Loucy (cell line): Measurements from ENCODE around the gene GTSE1.

ENCODE experiments used
- H2AFZ ChIP-seq: fragments of 200-600 bp; sonication (generic); 2 replicates; pipeline ENCODE4 v1.6.0; 2016; ENCODE audit warnings: antibody characterized with exemption, mild to moderate bottlenecking, low read length, moderate library complexity
- H3F3A ChIP-seq: fragments of 200-600 bp; 2 replicates; pipeline ENCODE4 v1.6.0; 2016; ENCODE audit warnings: antibody characterized with exemption, low read depth, mild to moderate bottlenecking
- H3K27me3 ChIP-seq: fragments of 200-600 bp; sonication (generic); 2 replicates; pipeline ENCODE4 v1.6.1; 2014; ENCODE audit warnings: low read length, mild to moderate bottlenecking; ENCODE audit not compliant: insufficient read depth, poor library complexity, severe bottlenecking
- H3K36me3 ChIP-seq: fragments of 200-600 bp; sonication (generic); 2 replicates; pipeline ENCODE4 v1.6.1; 2016; ENCODE audit warnings: low read length; ENCODE audit not compliant: insufficient read depth
- H3K4me1 ChIP-seq: fragments of 200-600 bp; sonication (generic); 2 replicates; pipeline ENCODE4 v1.5.1; 2014; ENCODE audit warnings: low read length, mild to moderate bottlenecking; ENCODE audit not compliant: insufficient read depth, poor library complexity, severe bottlenecking
- H3K4me2 ChIP-seq: fragments of 200-600 bp; sonication (generic); 2 replicates; pipeline ENCODE4 v1.6.0; 2014; ENCODE audit warnings: antibody characterized with exemption, low read length, low read depth, mild to moderate bottlenecking; ENCODE audit not compliant: poor library complexity, severe bottlenecking
- H3K4me3 ChIP-seq: fragments of 200-600 bp; sonication (generic); 2 replicates; pipeline ENCODE4 v1.5.1; 2014; ENCODE audit warnings: low read length, mild to moderate bottlenecking, mixed read lengths; ENCODE audit not compliant: poor library complexity, severe bottlenecking
- H3K79me2 ChIP-seq: fragments of 200-600 bp; sonication (generic); 2 replicates; pipeline ENCODE4 v1.6.1; 2014; ENCODE audit warnings: low read length; ENCODE audit not compliant: insufficient read depth
- H3K9ac ChIP-seq: fragments of 200-600 bp; sonication (generic); 2 replicates; pipeline ENCODE4 v1.6.0; 2014; ENCODE audit warnings: mild to moderate bottlenecking, low read depth, low read length, moderate library complexity; ENCODE audit not compliant: poor library complexity, severe bottlenecking
- H3K9me2 ChIP-seq: fragments of 200-600 bp; sonication (generic); replicated peaks from 2 replicates; pipeline ENCODE4 v1.6.1; 2016; ENCODE audit warnings: low read depth, low read length, mixed read lengths
- H3K9me3 ChIP-seq: fragments of 200-600 bp; sonication (generic); 2 replicates; pipeline ENCODE4 v1.6.1; 2014; ENCODE audit warnings: mild to moderate bottlenecking, antibody characterized with exemption, low read length, low read depth; ENCODE audit not compliant: insufficient read depth
- H4K20me1 ChIP-seq: fragments of 200-600 bp; sonication (generic); 2 replicates; pipeline ENCODE4 v1.6.0; 2014; ENCODE audit warnings: antibody characterized with exemption, low read length, mild to moderate bottlenecking; ENCODE audit not compliant: insufficient read depth, poor library complexity, severe bottlenecking
- EZH2phosphoT487 ChIP-seq: fragments of 200-600 bp; IDR thresholded peaks from 2 replicates; pipeline ENCODE4 v1.6.1; 2018; ENCODE audit warnings: antibody characterized with exemption, mild to moderate bottlenecking, moderate library complexity, borderline replicate concordance
- TF ChIP-seq, protein P1 (sequence below): fragments of 200-600 bp; sonication (generic); conservative IDR thresholded peaks from 2 replicates; pipeline ENCODE4 v1.5.1; 2014; ENCODE audit warnings: mild to moderate bottlenecking, antibody characterized with exemption, low read length

Gene GTSE1

GRCh38 chr22:46320716-46321386 is 24.2 kb downstream of the GTSE1 start:
- Histone ChIP-seq H3K79me2 (peaks cover 62% of the 10 kb centered on the region; the same call in 1 of the 2 replicates), H3K9me3 (no peaks in the 10 kb centered on the region), H3K4me1 (no peaks in the 10 kb centered on the region), H3K36me3 (peaks cover 94% of the 10 kb centered on the region), H3F3A (no peaks in the 10 kb centered on the region), H3K27me3 (no peaks in the 10 kb centered on the region), H3K9ac (no peak overlapping the region), H3K4me2 (no peak overlapping the region), H4K20me1 (peaks cover 25% of the 10 kb centered on the region), H3K4me3 (no peak overlapping the region), H2AFZ (no peak overlapping the region), H3K9me2 (no peaks in the 10 kb centered on the region)
- no peak for TF ChIP-seq EZH2phosphoT487
- TF ChIP-seq, protein P1, sequence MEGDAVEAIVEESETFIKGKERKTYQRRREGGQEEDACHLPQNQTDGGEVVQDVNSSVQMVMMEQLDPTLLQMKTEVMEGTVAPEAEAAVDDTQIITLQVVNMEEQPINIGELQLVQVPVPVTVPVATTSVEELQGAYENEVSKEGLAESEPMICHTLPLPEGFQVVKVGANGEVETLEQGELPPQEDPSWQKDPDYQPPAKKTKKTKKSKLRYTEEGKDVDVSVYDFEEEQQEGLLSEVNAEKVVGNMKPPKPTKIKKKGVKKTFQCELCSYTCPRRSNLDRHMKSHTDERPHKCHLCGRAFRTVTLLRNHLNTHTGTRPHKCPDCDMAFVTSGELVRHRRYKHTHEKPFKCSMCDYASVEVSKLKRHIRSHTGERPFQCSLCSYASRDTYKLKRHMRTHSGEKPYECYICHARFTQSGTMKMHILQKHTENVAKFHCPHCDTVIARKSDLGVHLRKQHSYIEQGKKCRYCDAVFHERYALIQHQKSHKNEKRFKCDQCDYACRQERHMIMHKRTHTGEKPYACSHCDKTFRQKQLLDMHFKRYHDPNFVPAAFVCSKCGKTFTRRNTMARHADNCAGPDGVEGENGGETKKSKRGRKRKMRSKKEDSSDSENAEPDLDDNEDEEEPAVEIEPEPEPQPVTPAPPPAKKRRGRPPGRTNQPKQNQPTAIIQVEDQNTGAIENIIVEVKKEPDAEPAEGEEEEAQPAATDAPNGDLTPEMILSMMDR, result no peak

DNA sequence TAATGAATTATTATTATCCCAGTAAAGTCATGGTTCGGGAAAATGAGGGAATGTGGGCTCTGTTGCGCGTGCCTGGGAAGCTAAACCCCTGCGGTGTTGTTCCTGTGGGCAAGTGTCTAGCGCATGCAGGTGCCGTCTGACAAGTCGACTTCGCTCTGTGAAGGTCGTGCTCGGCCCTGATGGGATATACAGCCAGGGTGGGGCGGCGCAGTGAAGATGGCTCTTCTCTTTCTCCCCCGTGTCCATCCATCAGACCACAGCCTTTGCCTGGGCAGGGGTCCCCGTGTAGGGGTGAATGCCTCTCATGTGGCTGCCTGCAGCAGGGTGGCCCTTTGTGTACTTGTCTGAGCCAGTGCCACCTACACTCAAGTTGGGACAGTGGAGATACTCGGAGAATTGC is 26.0 kb downstream of the GTSE1 start:
- no peaks in the 10 kb centered on the region for H3K4me1 ChIP-seq
- no peaks in the 10 kb centered on the region for H3K9me2 ChIP-seq
- no peak overlapping the region for H3K4me2 ChIP-seq
- H3K9ac ChIP-seq, result no peak overlapping the region
- H3K36me3 ChIP-seq, result peaks cover 96% of the 10 kb centered on the region
- no peaks in the 10 kb centered on the region for H3K9me3 ChIP-seq
- H2AFZ ChIP-seq, result no peak overlapping the region
- no peaks in the 10 kb centered on the region for H3K27me3 ChIP-seq
- H4K20me1 ChIP-seq, result peaks cover 26% of the 10 kb centered on the region
- peaks cover 47% of the 10 kb centered on the region; the same call in 1 of the 2 replicates for H3K79me2 ChIP-seq
- no peaks in the 10 kb centered on the region for H3F3A ChIP-seq
- no peak overlapping the region for H3K4me3 ChIP-seq
- TF ChIP-seq, protein P1, result no peak
- no peak for TF ChIP-seq EZH2phosphoT487

- TF ChIP-seq, protein P1, result no peak
- no peak for TF ChIP-seq EZH2phosphoT487
- Histone ChIP-seq H3K36me3 (peaks cover 96% of the 10 kb centered on the region), H3F3A (no peaks in the 10 kb centered on the region), H2AFZ (no peak overlapping the region), H3K9me2 (no peaks in the 10 kb centered on the region), H3K27me3 (no peaks in the 10 kb centered on the region), H4K20me1 (peaks cover 27% of the 10 kb centered on the region), H3K4me3 (no peak overlapping the region), H3K79me2 (peaks cover 43% of the 10 kb centered on the region; the same call in 1 of the 2 replicates), H3K4me1 (no peaks in the 10 kb centered on the region), H3K9ac (no peak overlapping the region), H3K4me2 (no peak overlapping the region), H3K9me3 (no peaks in the 10 kb centered on the region)
Observed at GRCh38 chr22:46323162-46323561, 26.5 kb downstream of the GTSE1 start.
